ENCODE data around the gene HDGF.

Gene HDGF

GRCh38 chr1:156725683-156726280 is 25.7 kb downstream of the HDGF start:
- peak; percentile 57 to 59 for DNase-seq (ENCODE audit: low read depth in 2 of 2)

- no peak for DNase-seq (ENCODE audit: low read depth in 2 of 2)
Measured at GRCh38 chr1:156721535-156721934, 29.9 kb downstream of the HDGF start.

GRCh38 chr1:156721131-156721530 is 30.3 kb downstream of the HDGF start:
- DNase-seq (ENCODE audit: low read depth in 2 of 2), result no peak

GRCh38 chr1:156717351-156717750 is 34.1 kb downstream of the HDGF start:
- DNase-seq (ENCODE audit: low read depth in 2 of 2), result no peak

- no peak for DNase-seq (ENCODE audit: low read depth in 2 of 2)
Measured at GRCh38 chr1:156714830-156715229, 36.6 kb downstream of the HDGF start.

GRCh38 chr1:156712626-156713025 is 38.8 kb downstream of the HDGF start:
- DNase-seq (ENCODE audit: low read depth in 2 of 2), result no peak

- DNase-seq (ENCODE audit: low read depth in 2 of 2), result no peak
Measured at GRCh38 chr1:156711011-156711817, 40.3 kb downstream of the HDGF start.

- no peak for DNase-seq (ENCODE audit: low read depth in 2 of 2)
Measured at GRCh38 chr1:156709757-156710489, 41.6 kb downstream of the HDGF start.

GRCh38 chr1:156709031-156709430 is 42.4 kb downstream of the HDGF start:
- no peak for DNase-seq (ENCODE audit: low read depth in 2 of 2)

GRCh38 chr1:156708218-156708661 is 43.2 kb downstream of the HDGF start:
- no peak for DNase-seq (ENCODE audit: low read depth in 2 of 2)

- no peak for DNase-seq (ENCODE audit: low read depth in 2 of 2)
Measured at GRCh38 chr1:156707417-156708217, 43.9 kb downstream of the HDGF start.

GRCh38 chr1:156706657-156707416 is 44.6 kb downstream of the HDGF start:
- no peak for DNase-seq (ENCODE audit: low read depth in 2 of 2)

- DNase-seq (ENCODE audit: low read depth in 2 of 2), result peak; percentile 34 to 50
Measured at GRCh38 chr1:156705918-156706656, 45.4 kb downstream of the HDGF start.

- peak in 1 of 2 donors; percentile 4 for DNase-seq (ENCODE audit: low read depth in 2 of 2)
Measured at GRCh38 chr1:156705321-156705917, 46.1 kb downstream of the HDGF start, which contains the start of gene CRABP2. Gene CRABP2 (minus strand): TSS chr1:156705583. CDS start chr1:156705446, 137 bp downstream.

- no peak for DNase-seq (ENCODE audit: low read depth in 2 of 2)
Measured at GRCh38 chr1:156704930-156705320, 46.5 kb downstream of the HDGF start.

- DNase-seq (ENCODE audit: low read depth in 2 of 2), result no peak
Measured at GRCh38 chr1:156704166-156704711, 47.2 kb downstream of the HDGF start.

GRCh38 chr1:156703741-156704140 is 47.7 kb downstream of the HDGF start:
- no peak for DNase-seq (ENCODE audit: low read depth in 2 of 2)

GRCh38 chr1:156703336-156703735 is 48.1 kb downstream of the HDGF start:
- DNase-seq (ENCODE audit: low read depth in 2 of 2), result no peak

- no peak for DNase-seq (ENCODE audit: low read depth in 2 of 2)
Measured at GRCh38 chr1:156700736-156701531, 50.5 kb downstream of the HDGF start.

Measured in stimulated activated CD8-positive, alpha-beta memory T cell treated with anti-CD3 and anti-CD28 coated beads, Interleukin-2, amount 100 ng/mL, for 1 hour (primary cell).